PC-3 (cell line): ENCODE results near the gene RAB23. TPM values are rescaled to one million over a fixed set of nuclear protein-coding genes. Genes with fewer than 3 reads are reported as not detected.

Source experiments
- ATAC-seq: fragments of 200-7000 bp; cut with Tn5 transposase; 2 replicates; pipeline ENCODE4 v1.9.1; 2020; ENCODE audit warnings: mild to moderate bottlenecking, moderate library complexity
- BruUV-seq: library from RNA; stranded (reverse); fragments of 400-500 nt; replicated peaks from 2 replicates; lab custom pipeline; 2021; lab: Mats Ljungman, UMichigan
- CTCF ChIA-PET: fragments of 300-600 bp; sonication (Branson Sonifier 250); formaldehyde crosslinking; loops from one replicate; lab custom pipeline; 2022; ENCODE audit warnings: antibody characterized with exemption; lab: Charles Lee
- POLR2A ChIA-PET: fragments of 300-600 bp; sonication (Branson Sonifier 250); formaldehyde crosslinking; loops from one replicate; lab custom pipeline; 2022; ENCODE audit warnings: antibody characterized with exemption; ENCODE audit not compliant: unreplicated experiment; lab: Charles Lee
- DNase-seq: peaks from one replicate; pipeline ENCODE4 v3.0.0-alpha.2; 2015
- H2AFZ ChIP-seq: fragments of 300-600 bp; sonication (generic); 2 replicates; pipeline ENCODE4 v1.6.0; 2016; ENCODE audit warnings: antibody characterized with exemption, low read length
- H3F3A ChIP-seq: fragments of 300-600 bp; sonication (generic); one replicate; pipeline ENCODE4 v1.6.0; 2017; ENCODE audit warnings: antibody characterized with exemption, low read length, control low read depth, mild to moderate bottlenecking; ENCODE audit not compliant: unreplicated experiment
- H3K27ac ChIP-seq: fragments of 300-600 bp; sonication (generic); 2 replicates; pipeline ENCODE4 v1.5.1; 2016; ENCODE audit warnings: mild to moderate bottlenecking, low read length
- H3K27me3 ChIP-seq: fragments of 300-600 bp; sonication (generic); 2 replicates; pipeline ENCODE4 v1.6.1; 2016; ENCODE audit warnings: low read length, mixed read lengths
- H3K36me3 ChIP-seq: fragments of 300-600 bp; sonication (generic); 2 replicates; pipeline ENCODE4 v1.6.1; 2016; ENCODE audit warnings: low read depth, mixed run types, low read length, mixed read lengths
- H3K4me1 ChIP-seq: fragments of 300-600 bp; sonication (generic); 2 replicates; pipeline ENCODE4 v1.5.1; 2016; ENCODE audit warnings: low read length; ENCODE audit not compliant: insufficient read depth
- H3K4me2 ChIP-seq: fragments of 300-600 bp; sonication (generic); 2 replicates; pipeline ENCODE4 v1.6.0; 2016; ENCODE audit warnings: low read length
- H3K4me3 ChIP-seq: fragments of 300-600 bp; sonication (generic); 2 replicates; pipeline ENCODE4 v1.5.1; 2016; ENCODE audit warnings: mild to moderate bottlenecking, low read length, mixed read lengths
- H3K79me2 ChIP-seq: fragments of 300-600 bp; sonication (generic); 2 replicates; pipeline ENCODE4 v1.6.1; 2017; ENCODE audit warnings: low read length, mixed read lengths
- H3K9ac ChIP-seq: fragments of 300-600 bp; sonication (generic); 2 replicates; pipeline ENCODE4 v1.6.0; 2016; ENCODE audit warnings: mild to moderate bottlenecking, low read length
- H3K9me2 ChIP-seq: fragments of 300-600 bp; sonication (generic); replicated peaks from 2 replicates; pipeline ENCODE4 v1.6.1; 2016; ENCODE audit warnings: mixed run types, low read length, mixed read lengths
- H3K9me3 ChIP-seq: fragments of 300-600 bp; sonication (generic); 2 replicates; pipeline ENCODE4 v1.6.1; 2016; ENCODE audit warnings: low read length, mixed read lengths
- H4K20me1 ChIP-seq: fragments of 300-600 bp; sonication (generic); 2 replicates; pipeline ENCODE4 v1.6.1; 2016; ENCODE audit warnings: low read length, mixed read lengths
- EZH2 ChIP-seq: fragments of 300-600 bp; sonication (generic); IDR thresholded peaks from one replicate; pipeline ENCODE4 v1.6.1; 2017; ENCODE audit warnings: antibody characterized with exemption, mild to moderate bottlenecking, low read length; ENCODE audit not compliant: unreplicated experiment
- EZH2phosphoT487 ChIP-seq: fragments of 300-600 bp; sonication (generic); IDR thresholded peaks from 2 replicates; pipeline ENCODE4 v1.6.1; 2018; ENCODE audit warnings: mild to moderate bottlenecking, antibody characterized with exemption, low read length, borderline replicate concordance
- intact Hi-C: fragments of 100-400 bp; cut with micrococcal nuclease; formaldehyde crosslinking; loops from 2 replicates; pipeline ENCODE4 v1.9.0; 2023
- total RNA-seq: library from RNA; depleted of rRNA; stranded (reverse); fragments of >200 nt; gene quantifications from 2 replicates; pipeline ENCODE4 v1.2.3, GENCODE V29; 2014
- TF ChIP-seq, protein P1 (sequence below): fragments of 300-600 bp; sonication (generic); conservative IDR thresholded peaks from 2 replicates; pipeline ENCODE4 v1.5.1; 2017; ENCODE audit warnings: antibody characterized with exemption, low read depth, mild to moderate bottlenecking, low read length

RAB23 gene
- total RNA-seq, 1 experiment from 2014 or later, result 11.2 TPM

DNA sequence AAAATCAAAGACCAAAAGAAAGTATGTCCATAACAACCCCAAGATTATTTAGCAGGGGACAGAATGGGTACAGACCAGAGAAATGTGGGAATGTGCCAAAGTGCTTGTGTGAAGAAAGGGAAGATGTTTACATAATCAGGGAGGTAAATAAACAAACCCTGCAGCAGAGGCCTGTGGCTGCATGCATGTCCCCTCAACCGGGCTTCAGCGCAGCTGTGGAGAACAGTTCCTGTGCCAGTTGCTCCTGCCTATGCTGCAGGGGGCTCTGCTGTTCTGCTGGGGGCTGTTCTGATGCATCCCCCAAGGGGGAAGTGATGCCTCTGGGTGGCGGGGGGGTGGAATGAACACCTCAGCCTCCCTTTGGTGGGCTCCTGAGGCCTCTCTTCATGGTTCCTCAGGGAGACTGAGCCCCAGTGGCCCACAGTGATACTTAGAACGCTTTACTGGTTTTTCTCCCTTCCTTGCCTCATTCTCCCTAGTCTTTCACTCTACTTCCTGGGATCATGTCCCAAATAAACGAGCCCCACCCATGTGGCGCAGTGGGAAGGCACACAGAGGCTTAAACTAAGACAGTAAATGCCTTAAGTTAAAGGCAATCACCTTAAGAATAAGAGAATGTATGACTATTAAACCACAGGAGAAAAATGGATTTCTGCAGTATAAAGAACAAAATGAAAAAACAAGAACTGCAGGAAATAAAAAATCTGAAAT is 23.0 kb downstream of the RAB23 start:
- H4K20me1 ChIP-seq, result no peaks in the 10 kb centered on the region
- ChIA-PET POLR2A (no interaction called here), CTCF (interaction anchor here (1.2 kb wide), 1 partner anchor 69 kb away, joined by 5 read pairs; no protein-coding TSS in a partner anchor)
- ATAC-seq (peak; percentile 24; the same call in 1 of the 2 replicates), DNase-seq (no peak)
- no peak for TF ChIP-seq EZH2phosphoT487
- TF ChIP-seq, protein P1, sequence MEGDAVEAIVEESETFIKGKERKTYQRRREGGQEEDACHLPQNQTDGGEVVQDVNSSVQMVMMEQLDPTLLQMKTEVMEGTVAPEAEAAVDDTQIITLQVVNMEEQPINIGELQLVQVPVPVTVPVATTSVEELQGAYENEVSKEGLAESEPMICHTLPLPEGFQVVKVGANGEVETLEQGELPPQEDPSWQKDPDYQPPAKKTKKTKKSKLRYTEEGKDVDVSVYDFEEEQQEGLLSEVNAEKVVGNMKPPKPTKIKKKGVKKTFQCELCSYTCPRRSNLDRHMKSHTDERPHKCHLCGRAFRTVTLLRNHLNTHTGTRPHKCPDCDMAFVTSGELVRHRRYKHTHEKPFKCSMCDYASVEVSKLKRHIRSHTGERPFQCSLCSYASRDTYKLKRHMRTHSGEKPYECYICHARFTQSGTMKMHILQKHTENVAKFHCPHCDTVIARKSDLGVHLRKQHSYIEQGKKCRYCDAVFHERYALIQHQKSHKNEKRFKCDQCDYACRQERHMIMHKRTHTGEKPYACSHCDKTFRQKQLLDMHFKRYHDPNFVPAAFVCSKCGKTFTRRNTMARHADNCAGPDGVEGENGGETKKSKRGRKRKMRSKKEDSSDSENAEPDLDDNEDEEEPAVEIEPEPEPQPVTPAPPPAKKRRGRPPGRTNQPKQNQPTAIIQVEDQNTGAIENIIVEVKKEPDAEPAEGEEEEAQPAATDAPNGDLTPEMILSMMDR, result no peak
- TF ChIP-seq EZH2, result no peak
- no peaks in the 10 kb centered on the region for H3K9me3 ChIP-seq
- H3K9me2 ChIP-seq, result no peaks in the 10 kb centered on the region
- H3K4me2 ChIP-seq, result no peak overlapping the region
- H3K79me2 ChIP-seq, result no peaks in the 10 kb centered on the region
- no peak overlapping the region for H3K9ac ChIP-seq
- H3K27ac ChIP-seq, result no peak overlapping the region
- BruUV-seq, result no TSS peak
- intact Hi-C loops, result no loop called here
- H3K36me3 ChIP-seq, result no peaks in the 10 kb centered on the region
- H3K27me3 ChIP-seq, result no peaks in the 10 kb centered on the region
- no peaks in the 10 kb centered on the region for H3K4me1 ChIP-seq
- H2AFZ ChIP-seq, result no peak overlapping the region
- H3K4me3 ChIP-seq, result no peak overlapping the region
- H3F3A ChIP-seq, result no peaks in the 10 kb centered on the region

DNA sequence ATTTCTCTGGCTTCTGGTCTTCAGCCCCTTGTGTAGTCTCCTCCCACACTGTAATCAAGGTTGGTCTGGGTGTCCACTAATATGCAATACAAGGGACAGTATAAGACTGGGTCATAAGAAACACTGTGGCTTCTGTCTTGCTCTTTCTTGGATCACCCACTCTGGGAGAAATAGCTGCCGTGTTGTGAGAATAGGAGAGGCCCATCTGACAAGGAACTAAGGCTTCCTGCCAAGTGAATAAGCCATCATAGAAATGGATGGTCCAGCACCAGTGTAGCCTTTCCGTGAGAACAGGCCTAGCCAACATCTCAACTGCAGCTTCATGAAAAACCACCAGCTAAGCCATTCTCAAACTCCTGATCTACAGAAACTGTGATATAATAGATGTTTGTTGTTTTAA is 26.6 kb downstream of the RAB23 start:
- ATAC-seq (no peak), DNase-seq (no peak)
- ChIA-PET CTCF (no interaction called here), POLR2A (no interaction called here)
- no TSS peak for BruUV-seq
- H3F3A ChIP-seq, result no peaks in the 10 kb centered on the region
- no peaks in the 10 kb centered on the region for H3K27me3 ChIP-seq
- no peak overlapping the region for H3K9ac ChIP-seq
- H3K9me3 ChIP-seq, result no peaks in the 10 kb centered on the region
- no peak overlapping the region for H2AFZ ChIP-seq
- H3K9me2 ChIP-seq, result no peaks in the 10 kb centered on the region
- no peaks in the 10 kb centered on the region for H3K79me2 ChIP-seq
- peaks cover 4% of the 10 kb centered on the region; the same call in 1 of the 2 replicates for H3K36me3 ChIP-seq
- TF ChIP-seq EZH2 (no peak), EZH2phosphoT487 (no peak)
- TF ChIP-seq, protein P1, result no peak
- no peaks in the 10 kb centered on the region for H4K20me1 ChIP-seq
- no peak overlapping the region for H3K27ac ChIP-seq
- intact Hi-C loops, result no loop called here
- no peak overlapping the region for H3K4me2 ChIP-seq
- no peaks in the 10 kb centered on the region for H3K4me1 ChIP-seq
- H3K4me3 ChIP-seq, result no peak overlapping the region

DNA sequence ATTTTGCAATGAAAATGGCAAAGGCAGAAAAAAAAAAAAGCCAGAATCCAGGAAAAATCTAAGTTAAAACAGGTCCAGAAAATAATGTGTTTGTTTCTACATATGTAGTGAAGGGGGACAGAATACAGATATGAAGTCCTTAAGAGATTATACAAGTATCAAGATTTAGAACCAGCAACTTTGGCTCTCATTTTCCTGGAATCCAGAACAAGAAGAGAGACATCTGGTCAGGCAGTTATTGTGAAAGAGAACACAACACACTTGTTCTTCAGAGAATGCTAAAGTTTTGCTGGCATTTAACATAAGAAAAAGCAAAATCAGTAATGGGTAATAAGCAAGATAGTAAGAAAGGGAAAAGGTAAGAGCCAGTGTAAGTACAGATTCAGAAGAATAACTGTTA is 28.9 kb downstream of the RAB23 start:
- ChIA-PET POLR2A (no interaction called here), CTCF (no interaction called here)
- intact Hi-C loops, result no loop called here
- Histone ChIP-seq H3K4me3 (no peak overlapping the region), H3F3A (no peaks in the 10 kb centered on the region), H2AFZ (no peak overlapping the region), H3K4me1 (no peaks in the 10 kb centered on the region), H3K36me3 (peaks cover 9% of the 10 kb centered on the region; the same call in 1 of the 2 replicates), H3K4me2 (no peak overlapping the region), H3K27ac (no peak overlapping the region), H4K20me1 (no peaks in the 10 kb centered on the region), H3K9ac (no peak overlapping the region), H3K9me3 (no peaks in the 10 kb centered on the region), H3K9me2 (no peaks in the 10 kb centered on the region), H3K79me2 (no peaks in the 10 kb centered on the region), H3K27me3 (no peaks in the 10 kb centered on the region)
- DNase-seq (no peak), ATAC-seq (no peak)
- no TSS peak for BruUV-seq
- no peak for TF ChIP-seq EZH2phosphoT487
- TF ChIP-seq, protein P1, result no peak
- no peak for TF ChIP-seq EZH2
